SK-N-SH (cell line): ENCODE results near the gene CNKSR2. TPM values are rescaled to one million over a fixed set of nuclear protein-coding genes. Genes with fewer than 3 reads are reported as not detected.

Experiments
- CTCF ChIA-PET: fragments of 300-600, 350-600 bp; formaldehyde crosslinking; extraction: SDS; loops from one replicate; lab custom pipeline; 2021; lab: Yijun Ruan, JAX
- POLR2A ChIA-PET: fragments of 350-600 bp; sonication (Branson Sonifier 250); formaldehyde crosslinking; extraction: SDS; loops from one replicate; lab custom pipeline; 2020; ENCODE audit warnings: antibody characterized with exemption, inconsistent platforms; lab: Yijun Ruan, JAX
- DNase-seq: peaks from one replicate; pipeline ENCODE4 v3.0.0; 2012
- H2AFZ ChIP-seq: fragments of 200-600 bp; sonication (generic); 2 replicates; pipeline ENCODE4 v1.8.1; 2016; ENCODE audit warnings: antibody characterized with exemption, mild to moderate bottlenecking, low read depth
- H3F3A ChIP-seq: fragments of 200-600 bp; sonication (generic); replicated peaks from 2 replicates; pipeline ENCODE3; 2016; ENCODE audit warnings: antibody characterized with exemption, mild to moderate bottlenecking; ENCODE audit not compliant: insufficient read depth
- H3K27ac ChIP-seq, 2 experiments: fragments of 200-500 bp in 1 of 2; fragments of 200-600 bp in 1 of 2; sonication (Bioruptor generic) in 1 of 2; sonication (generic), shearing (Covaris generic) in 1 of 2; 2 replicates each; pipeline versions ENCODE4 v1.5.1 to v1.6.1; 2014 to 2016; ENCODE audit warnings: low read depth in 2 of 2, inconsistent platforms in 1 of 2, low read length in 1 of 2, mild to moderate bottlenecking in 1 of 2, mixed read lengths in 1 of 2
- H3K27me3 ChIP-seq: fragments of 200-600 bp; sonication (generic), shearing (Covaris generic); 2 replicates; pipeline ENCODE4 v1.6.1; 2016; ENCODE audit warnings: mixed run types; ENCODE audit not compliant: insufficient read depth
- H3K36me3 ChIP-seq, 2 experiments: fragments of 200-500 bp in 1 of 2; fragments of 200-600 bp in 1 of 2; sonication (Bioruptor generic) in 1 of 2; sonication (generic) in 1 of 2; replicated peaks in 1 of 2; 2 replicates each; pipeline versions ENCODE3 to v1.5.1; 2014 to 2016; ENCODE audit warnings: low read length in 1 of 2, mild to moderate bottlenecking in 1 of 2; ENCODE audit not compliant: insufficient read depth in 2 of 2, control insufficient read depth in 1 of 2
- H3K4me1 ChIP-seq, 2 experiments: fragments of 200-500 bp in 1 of 2; fragments of 200-600 bp in 1 of 2; sonication (Bioruptor generic) in 1 of 2; sonication (generic), shearing (Covaris generic) in 1 of 2; 2 replicates each; pipeline versions ENCODE4 v1.5.1 to v1.6.1; 2014 to 2016; ENCODE audit warnings: low read depth in 1 of 2, low read length in 1 of 2, mixed run types in 1 of 2; ENCODE audit not compliant: insufficient read depth in 2 of 2, control insufficient read depth in 1 of 2
- H3K4me2 ChIP-seq: fragments of 200-600 bp; sonication (generic), shearing (Covaris generic); 2 replicates; pipeline ENCODE4 v1.6.1; 2017; ENCODE audit warnings: mixed run types
- H3K4me3 ChIP-seq, 2 experiments: fragments of 200-500 bp in 1 of 2; fragments of 200-600 bp in 1 of 2; sonication (Bioruptor generic) in 1 of 2; sonication (generic), shearing (Covaris generic) in 1 of 2; 2 replicates each; pipeline versions ENCODE4 v1.5.1 to v1.8.1; 2014 to 2016; ENCODE audit warnings: low read depth in 2 of 2, inconsistent platforms in 1 of 2, low read length in 1 of 2, mild to moderate bottlenecking in 1 of 2, mixed read lengths in 1 of 2, moderate library complexity in 1 of 2
- H3K79me2 ChIP-seq: fragments of 200-600 bp; sonication (generic); 2 replicates; pipeline ENCODE4 v1.8.1; 2017; ENCODE audit warnings: mild to moderate bottlenecking; ENCODE audit not compliant: insufficient read depth
- H3K9ac ChIP-seq: fragments of 200-600 bp; sonication (generic); 2 replicates; pipeline ENCODE4 v1.6.1; 2017; ENCODE audit warnings: mixed run types
- H3K9me2 ChIP-seq: fragments of 200-600 bp; sonication (generic); 2 replicates; pipeline ENCODE4 v1.6.1; 2017; ENCODE audit warnings: mixed run types
- H3K9me3 ChIP-seq: fragments of 200-600 bp; sonication (generic); 2 replicates; pipeline ENCODE4 v1.6.1; 2017; ENCODE audit warnings: mixed run types, mild to moderate bottlenecking, moderate library complexity
- H4K20me1 ChIP-seq: fragments of 200-600 bp; sonication (generic); 2 replicates; pipeline ENCODE4 v1.6.1; 2017; ENCODE audit warnings: mild to moderate bottlenecking, mixed run types; ENCODE audit not compliant: insufficient read depth
- ELF1 ChIP-seq: IDR thresholded peaks from 2 replicates; pipeline ENCODE4 v1.4.0; 2012
- EP300 ChIP-seq, 2 experiments: IDR thresholded peaks; 2 replicates each; pipeline versions ENCODE4 v1.4.0 to v1.6.1; 2012; ENCODE audit warnings: borderline replicate concordance in 1 of 2, low read depth in 1 of 2, low read length in 1 of 2
- FOSL2 ChIP-seq: IDR thresholded peaks from 2 replicates; pipeline ENCODE4 v1.4.0; 2012; ENCODE audit warnings: low read depth, mild to moderate bottlenecking, moderate library complexity, borderline replicate concordance
- FOXJ3 ChIP-seq: sonication (generic); formaldehyde crosslinking; IDR thresholded peaks from 2 replicates; pipeline ENCODE4 v1.5.1; 2020; ENCODE audit warnings: mild to moderate bottlenecking, missing genetic modification reagents
- FOXM1 ChIP-seq: IDR thresholded peaks from 2 replicates; pipeline ENCODE4 v1.4.0; 2012; ENCODE audit warnings: low read depth, mild to moderate bottlenecking
- GABPA ChIP-seq: IDR thresholded peaks from 2 replicates; pipeline ENCODE4 v1.4.0; 2012; ENCODE audit warnings: low read depth, mild to moderate bottlenecking
- GATA2 ChIP-seq: sonication (generic); formaldehyde crosslinking; IDR thresholded peaks from 2 replicates; pipeline ENCODE4 v1.5.0; 2020; ENCODE audit warnings: mild to moderate bottlenecking, missing genetic modification reagents
- MAX ChIP-seq: IDR thresholded peaks from 2 replicates; pipeline ENCODE4 v1.4.0; 2012; ENCODE audit warnings: low read depth
- PBX3 ChIP-seq: IDR thresholded peaks from 2 replicates; pipeline ENCODE4; 2012
- POLR2AphosphoS5 ChIP-seq: IDR thresholded peaks from 2 replicates; pipeline ENCODE4 v1.6.1; 2012; ENCODE audit warnings: low read depth, low read length
- RCOR1 ChIP-seq: fragments of 150-350 bp; IDR thresholded peaks from 2 replicates; pipeline ENCODE4 v1.6.1; 2017; ENCODE audit warnings: antibody characterized with exemption, low read length
- REST ChIP-seq: IDR thresholded peaks from 2 replicates; pipeline ENCODE4 v1.6.1; 2012; ENCODE audit warnings: mild to moderate bottlenecking, low read depth, low read length, moderate library complexity
- SIN3A ChIP-seq: IDR thresholded peaks from 2 replicates; pipeline ENCODE4 v1.6.1; 2012; ENCODE audit warnings: low read depth, mild to moderate bottlenecking, low read length, moderate library complexity, borderline replicate concordance
- TAF1 ChIP-seq: IDR thresholded peaks from 2 replicates; pipeline ENCODE4 v1.6.1; 2012; ENCODE audit warnings: low read depth, mild to moderate bottlenecking, low read length, moderate library complexity, borderline replicate concordance
- YY1 ChIP-seq: IDR thresholded peaks from 2 replicates; pipeline ENCODE4 v1.4.0; 2012; ENCODE audit warnings: low read depth, mild to moderate bottlenecking
- WGBS: methylation state at CpG from one replicate; pipeline ENCODE4 v1.1.6; 2017; ENCODE audit warnings: low lambda C conversion rate; 5-methylcytosine and 5-hydroxymethylcytosine counted together
- polyA plus RNA-seq, 3 experiments: library from polyadenylated mRNA; depleted of rRNA; stranded (reverse); fragments of >200 nt; gene quantifications; 2 replicates each; pipeline ENCODE4 v1.2.3, GENCODE V29; 2012
- TF ChIP-seq, protein P1 (sequence below): fragments of 150-350 bp; IDR thresholded peaks from 2 replicates; pipeline ENCODE4 v1.6.1; 2017; ENCODE audit warnings: antibody characterized with exemption, low read length, low read depth, borderline replicate concordance
- TF ChIP-seq, protein P2 (sequence below): fragments of 150-350 bp; IDR thresholded peaks from 2 replicates; pipeline ENCODE4 v1.6.1; 2016; ENCODE audit warnings: mild to moderate bottlenecking, low read depth, low read length
- TF ChIP-seq, protein P3 (sequence below): fragments of 200-600 bp; sonication (generic); IDR thresholded peaks from 2 replicates; pipeline ENCODE4 v1.6.1; 2017; ENCODE audit warnings: antibody characterized with exemption, mild to moderate bottlenecking, moderate library complexity

The CNKSR2 gene
- polyA plus RNA-seq, 1 of the 3 experiments (the other 2 are of a cell fraction) = 0.03 TPM

GRCh38 chrX:21606002-21606401, 231.8 kb downstream of the CNKSR2 start:
- H3K27ac ChIP-seq = no peak overlapping the region

GRCh38 chrX:21610168-21610567, 235.9 kb downstream of the CNKSR2 start:
- no peak overlapping the region for H3K4me2 ChIP-seq
- H3K9me2 ChIP-seq = no peaks in the 10 kb centered on the region
- H3K36me3 ChIP-seq = no peaks in the 10 kb centered on the region
- H3K27me3 ChIP-seq = no peaks in the 10 kb centered on the region
- ChIA-PET CTCF (no interaction called here), POLR2A (no interaction called here)
- H3K9me3 ChIP-seq = no peaks in the 10 kb centered on the region
- no peak for DNase-seq
- H3K4me1 ChIP-seq = no peaks in the 10 kb centered on the region
- no peak overlapping the region for H3K4me3 ChIP-seq
- H4K20me1 ChIP-seq = no peaks in the 10 kb centered on the region
- no peak overlapping the region for H2AFZ ChIP-seq
- H3K9ac ChIP-seq = no peak overlapping the region
- WGBS = 46% methylated on average over 1 of the region's 1 CpG
- no peaks in the 10 kb centered on the region for H3F3A ChIP-seq
- no peak overlapping the region for H3K27ac ChIP-seq
- H3K79me2 ChIP-seq = no peaks in the 10 kb centered on the region
- TF ChIP-seq TAF1 (no peak), GABPA (no peak), RCOR1 (no peak), SIN3A (no peak), ELF1 (no peak), REST (no peak), GATA2 (CRISPR knock-in tag) (no peak), MAX (no peak), FOXJ3 (CRISPR knock-in tag) (no peak), POLR2AphosphoS5 (no peak), YY1 (no peak), FOXM1 (no peak)
- TF ChIP-seq, protein P1, sequence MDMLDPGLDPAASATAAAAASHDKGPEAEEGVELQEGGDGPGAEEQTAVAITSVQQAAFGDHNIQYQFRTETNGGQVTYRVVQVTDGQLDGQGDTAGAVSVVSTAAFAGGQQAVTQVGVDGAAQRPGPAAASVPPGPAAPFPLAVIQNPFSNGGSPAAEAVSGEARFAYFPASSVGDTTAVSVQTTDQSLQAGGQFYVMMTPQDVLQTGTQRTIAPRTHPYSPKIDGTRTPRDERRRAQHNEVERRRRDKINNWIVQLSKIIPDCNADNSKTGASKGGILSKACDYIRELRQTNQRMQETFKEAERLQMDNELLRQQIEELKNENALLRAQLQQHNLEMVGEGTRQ = no peak
- TF ChIP-seq, protein P2, sequence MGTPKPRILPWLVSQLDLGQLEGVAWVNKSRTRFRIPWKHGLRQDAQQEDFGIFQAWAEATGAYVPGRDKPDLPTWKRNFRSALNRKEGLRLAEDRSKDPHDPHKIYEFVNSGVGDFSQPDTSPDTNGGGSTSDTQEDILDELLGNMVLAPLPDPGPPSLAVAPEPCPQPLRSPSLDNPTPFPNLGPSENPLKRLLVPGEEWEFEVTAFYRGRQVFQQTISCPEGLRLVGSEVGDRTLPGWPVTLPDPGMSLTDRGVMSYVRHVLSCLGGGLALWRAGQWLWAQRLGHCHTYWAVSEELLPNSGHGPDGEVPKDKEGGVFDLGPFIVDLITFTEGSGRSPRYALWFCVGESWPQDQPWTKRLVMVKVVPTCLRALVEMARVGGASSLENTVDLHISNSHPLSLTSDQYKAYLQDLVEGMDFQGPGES = no peak
- TF ChIP-seq, protein P3, sequence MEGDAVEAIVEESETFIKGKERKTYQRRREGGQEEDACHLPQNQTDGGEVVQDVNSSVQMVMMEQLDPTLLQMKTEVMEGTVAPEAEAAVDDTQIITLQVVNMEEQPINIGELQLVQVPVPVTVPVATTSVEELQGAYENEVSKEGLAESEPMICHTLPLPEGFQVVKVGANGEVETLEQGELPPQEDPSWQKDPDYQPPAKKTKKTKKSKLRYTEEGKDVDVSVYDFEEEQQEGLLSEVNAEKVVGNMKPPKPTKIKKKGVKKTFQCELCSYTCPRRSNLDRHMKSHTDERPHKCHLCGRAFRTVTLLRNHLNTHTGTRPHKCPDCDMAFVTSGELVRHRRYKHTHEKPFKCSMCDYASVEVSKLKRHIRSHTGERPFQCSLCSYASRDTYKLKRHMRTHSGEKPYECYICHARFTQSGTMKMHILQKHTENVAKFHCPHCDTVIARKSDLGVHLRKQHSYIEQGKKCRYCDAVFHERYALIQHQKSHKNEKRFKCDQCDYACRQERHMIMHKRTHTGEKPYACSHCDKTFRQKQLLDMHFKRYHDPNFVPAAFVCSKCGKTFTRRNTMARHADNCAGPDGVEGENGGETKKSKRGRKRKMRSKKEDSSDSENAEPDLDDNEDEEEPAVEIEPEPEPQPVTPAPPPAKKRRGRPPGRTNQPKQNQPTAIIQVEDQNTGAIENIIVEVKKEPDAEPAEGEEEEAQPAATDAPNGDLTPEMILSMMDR = no peak

More at GRCh38 chrX:21606002-21606401, 231.8 kb downstream of the CNKSR2 start:
- TF ChIP-seq PBX3 (no peak), EP300 (IDR thresholded peaks at IDR 0.05; ENCODE audit: borderline replicate concordance in 1 of 2, low read depth in 1 of 2, low read length in 1 of 2) (no peak), FOSL2 (no peak)
- Histone ChIP-seq H3K9ac (no peak overlapping the region), H3K27me3 (no peaks in the 10 kb centered on the region), H3K79me2 (no peaks in the 10 kb centered on the region), H2AFZ (no peak overlapping the region), H3K9me2 (no peaks in the 10 kb centered on the region), H3K4me3 (no peak overlapping the region), H3F3A (no peaks in the 10 kb centered on the region), H3K9me3 (no peaks in the 10 kb centered on the region), H3K36me3 (no peaks in the 10 kb centered on the region), H4K20me1 (no peaks in the 10 kb centered on the region), H3K4me1 (no peaks in the 10 kb centered on the region), H3K4me2 (no peak overlapping the region)
- no peak for DNase-seq
- CTCF ChIA-PET = no interaction called here
- POLR2A ChIA-PET = no interaction called here
